Astrocyte (in vitro differentiated cells and primary cell): ENCODE measurements around the gene HTR1A. TPM values are rescaled to one million over a fixed set of nuclear protein-coding genes. Genes with fewer than 3 reads are reported as not detected.

Experiments used
- total RNA-seq: library from RNA; stranded (reverse); gene quantifications from 2 replicates; pipeline ENCODE4 v1.2.1, GENCODE V29; 2021

HTR1A gene
- total RNA-seq, 1 donor from 2014 or later: not detected

Other genes starting within 250 kb of the HTR1A start
- gene RNF180, start 203.4 kb upstream of the HTR1A start, total RNA-seq: 4.6 and 5.4 TPM in 2 replicates